GM18526 (cell line): Measurements from ENCODE around the gene MXI1.

Source experiments
- POLR2A ChIP-seq: IDR thresholded peaks from 3 replicates; pipeline ENCODE4 v1.6.1; 2011; ENCODE audit not compliant: insufficient read length; ENCODE audit errors: extremely low read depth

Gene MXI1

GRCh38 chr10:110334061-110334656 is 126.8 kb downstream of the MXI1 start:
- TF ChIP-seq POLR2A, result no peak

GRCh38 chr10:110335314-110336064 is 128.1 kb downstream of the MXI1 start:
- no peak for TF ChIP-seq POLR2A

- TF ChIP-seq POLR2A, result no peak
Measured at GRCh38 chr10:110336111-110336721, 128.8 kb downstream of the MXI1 start.
